WERI-Rb-1 (cell line): Measurements from ENCODE around the gene OSCP1.
"Not testable (repeated sequence)": the region's sequence is repeated elsewhere in the genome, so short reads cannot be mapped to it uniquely, and the experiment has no call there.

Experiments used
- DNase-seq: peaks from one replicate; pipeline ENCODE4 v3.0.0-alpha.2; 2020
- H3K27ac ChIP-seq: fragments of 250-450 bp; sonication (Bioruptor Pico); 2 replicates; pipeline ENCODE4 v1.5.1; 2020; ENCODE audit warnings: mild to moderate bottlenecking, moderate library complexity
- H3K27me3 ChIP-seq: fragments of 250-450 bp; sonication (Bioruptor Pico); 2 replicates; pipeline ENCODE4 v1.5.1; 2021; ENCODE audit warnings: mild to moderate bottlenecking, low read depth, moderate library complexity; ENCODE audit not compliant: insufficient read depth, severe bottlenecking
- H3K36me3 ChIP-seq: fragments of 250-450 bp; sonication (Bioruptor Pico); 2 replicates; pipeline ENCODE4 v1.5.1; 2020; ENCODE audit warnings: mild to moderate bottlenecking, moderate library complexity
- H3K4me3 ChIP-seq: 2 replicates; pipeline ENCODE4 v1.5.1; 2011; ENCODE audit warnings: low read depth, mild to moderate bottlenecking, control low read depth, low read length
- H3K9me3 ChIP-seq: fragments of 250-450 bp; sonication (Bioruptor Pico); 2 replicates; pipeline ENCODE4 v1.5.1; 2021; ENCODE audit warnings: mild to moderate bottlenecking, moderate library complexity; ENCODE audit not compliant: severe bottlenecking
- CTCF ChIP-seq: IDR thresholded peaks from 2 replicates; pipeline ENCODE4 v1.5.1; 2011; ENCODE audit warnings: low read depth, mild to moderate bottlenecking, control low read depth, inconsistent platforms, low read length

The OSCP1 gene

GRCh38 chr1:36487906-36488305 lies 37.7 kb upstream of the OSCP1 start:
- Histone ChIP-seq H3K4me3 (no peak overlapping the region), H3K36me3 (no peaks in the 10 kb centered on the region), H3K9me3 (no peaks in the 10 kb centered on the region), H3K27me3 (no peaks in the 10 kb centered on the region), H3K27ac (no peak overlapping the region)
- TF ChIP-seq CTCF = no peak
- DNase-seq = no peak

GRCh38 chr1:36487336-36487725 lies 37.1 kb upstream of the OSCP1 start:
- H3K9me3 ChIP-seq, H3K27me3 ChIP-seq, H3K4me3 ChIP-seq, H3K27ac ChIP-seq, H3K36me3 ChIP-seq, DNase-seq: not testable (repeated sequence)

GRCh38 chr1:36486439-36487335 lies 36.4 kb upstream of the OSCP1 start:
- no peak for DNase-seq
- Histone ChIP-seq H3K4me3 (no peak overlapping the region), H3K36me3 (no peaks in the 10 kb centered on the region), H3K27ac (no peak overlapping the region), H3K9me3 (no peaks in the 10 kb centered on the region), H3K27me3 (no peaks in the 10 kb centered on the region)
- TF ChIP-seq CTCF = no peak

- no peak for TF ChIP-seq CTCF
These were observed 35.8 kb upstream of the OSCP1 start for GRCh38 chr1:36486093-36486438.

GRCh38 chr1:36484099-36484498 lies 33.8 kb upstream of the OSCP1 start:
- no peak for TF ChIP-seq CTCF
- no peak for DNase-seq
- no peaks in the 10 kb centered on the region for H3K27me3 ChIP-seq
- no peaks in the 10 kb centered on the region for H3K36me3 ChIP-seq
- no peak overlapping the region for H3K4me3 ChIP-seq
- H3K27ac ChIP-seq = no peak overlapping the region
- H3K9me3 ChIP-seq = no peaks in the 10 kb centered on the region

More at GRCh38 chr1:36486093-36486438, 35.8 kb upstream of the OSCP1 start:
- H3K4me3 ChIP-seq = no peak overlapping the region
- no peaks in the 10 kb centered on the region for H3K36me3 ChIP-seq
- no peak for DNase-seq
- H3K9me3 ChIP-seq = no peaks in the 10 kb centered on the region
- H3K27ac ChIP-seq = no peak overlapping the region
- no peaks in the 10 kb centered on the region for H3K27me3 ChIP-seq

- Histone ChIP-seq H3K27ac (no peak within 1 kb of the TSS), H3K4me3 (no peak within 1 kb of the TSS), H3K36me3 (no peaks in the 10 kb centered on the region), H3K9me3 (no peaks in the 10 kb centered on the region), H3K27me3 (no peaks in the 10 kb centered on the region)
- no peak for DNase-seq
- TF ChIP-seq CTCF = no peak
These were observed 32.6 kb upstream of the OSCP1 start, which contains the start of gene CSF3R for GRCh38 chr1:36482724-36483388. TSS of gene CSF3R (minus strand) at chr1:36482913. CDS start at chr1:36479496, 3,417 bp downstream.
